Measurements from ENCODE around the gene TMEM263.

DNA sequence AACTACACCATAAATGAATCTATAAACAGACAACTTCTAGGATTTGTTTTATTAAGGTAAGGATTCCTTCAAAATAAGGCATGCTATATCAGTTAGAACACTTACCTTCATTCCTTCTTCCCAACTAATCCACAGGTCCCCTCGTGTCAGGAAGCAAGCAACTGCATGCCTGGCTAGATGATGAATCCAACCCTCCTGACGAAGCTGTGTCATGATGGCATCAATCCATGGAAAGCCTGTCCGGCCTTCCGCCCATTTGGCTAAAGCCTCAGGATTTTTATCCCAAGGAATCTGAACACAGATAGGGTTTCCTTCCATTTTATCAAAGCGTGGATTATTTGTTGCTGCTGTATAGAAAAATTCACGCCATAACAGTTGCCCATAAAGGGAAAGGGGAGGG, 43.7 kb downstream of the TMEM263 start:
- no peak for TF ChIP-seq POLR2A (IDR thresholded peaks at IDR 0.05; ENCODE audit: low read depth, low read length)
- TF ChIP-seq POLR2AphosphoS5 (IDR thresholded peaks at IDR 0.05; ENCODE audit: low read depth, low read length), result no peak
